IMR-90 (cell line): ENCODE measurements around the gene SLC19A2. TPM values are rescaled to one million over a fixed set of nuclear protein-coding genes. Genes with fewer than 3 reads are reported as not detected.

Source experiments
- ATAC-seq: fragments of 200-7000 bp; cut with Tn5 transposase; 2 replicates; pipeline ENCODE4 v1.9.1; 2020; ENCODE audit warnings: low read depth, mild to moderate bottlenecking, moderate library complexity
- BruUV-seq: library from RNA; stranded (reverse); fragments of 400-500 nt; replicated peaks from 2 replicates; lab custom pipeline; 2021; lab: Mats Ljungman, UMichigan
- CTCF ChIA-PET: fragments of 300-600 bp; formaldehyde crosslinking; extraction: SDS; loops from one replicate; lab custom pipeline; 2021; ENCODE audit warnings: antibody characterized with exemption; lab: Yijun Ruan, JAX
- POLR2A ChIA-PET: fragments of 300-600 bp; sonication (Branson Sonifier 250); formaldehyde crosslinking; loops from one replicate; lab custom pipeline; 2022; ENCODE audit warnings: antibody characterized with exemption; ENCODE audit not compliant: unreplicated experiment; lab: Charles Lee
- DNase-seq: peaks from one replicate; pipeline ENCODE4 v3.0.0; 2013
- H2AFZ ChIP-seq: replicated peaks from 2 replicates; pipeline ENCODE3; 2013; ENCODE audit warnings: low read length, mild to moderate bottlenecking; ENCODE audit not compliant: poor library complexity
- H2AK5ac ChIP-seq: 2 replicates; pipeline ENCODE4 v1.6.1; 2013; ENCODE audit warnings: low read depth, low read length, inconsistent platforms
- H2AK9ac ChIP-seq: replicated peaks from 2 replicates; pipeline ENCODE3; 2013; ENCODE audit warnings: mild to moderate bottlenecking, low read depth, low read length, moderate library complexity; ENCODE audit not compliant: poor library complexity
- H2BK120ac ChIP-seq: 2 replicates; pipeline ENCODE4 v1.6.1; 2013; ENCODE audit warnings: low read depth, low read length, inconsistent platforms
- H2BK15ac ChIP-seq: 3 replicates; pipeline ENCODE4 v1.6.1; 2013; ENCODE audit warnings: low read depth, low read length, inconsistent platforms
- H2BK20ac ChIP-seq: 2 replicates; pipeline ENCODE4 v1.6.1; 2013; ENCODE audit warnings: low read depth, mild to moderate bottlenecking, inconsistent platforms, low read length, moderate library complexity
- H2BK5ac ChIP-seq: 2 replicates; pipeline ENCODE4 v1.6.1; 2013; ENCODE audit warnings: mild to moderate bottlenecking, low read depth, low read length, inconsistent platforms; ENCODE audit not compliant: poor library complexity, severe bottlenecking
- H3K14ac ChIP-seq: replicated peaks from 2 replicates; pipeline ENCODE4 v1.6.1; 2013; ENCODE audit warnings: low read depth, low read length, inconsistent platforms
- H3K18ac ChIP-seq: 2 replicates; pipeline ENCODE4 v1.6.1; 2013; ENCODE audit warnings: low read depth, low read length, control low read depth
- H3K23ac ChIP-seq: 2 replicates; pipeline ENCODE4 v1.6.1; 2013; ENCODE audit warnings: low read depth, low read length, inconsistent platforms
- H3K27ac ChIP-seq: 2 replicates; pipeline ENCODE4 v1.5.1; 2013; ENCODE audit warnings: mild to moderate bottlenecking, control low read depth, low read length; ENCODE audit not compliant: insufficient read depth
- H3K27me3 ChIP-seq: 2 replicates; pipeline ENCODE4 v1.6.1; 2013; ENCODE audit warnings: low read length; ENCODE audit not compliant: control insufficient read depth, insufficient read depth
- H3K36me3 ChIP-seq: 2 replicates; pipeline ENCODE4 v1.6.1; 2013; ENCODE audit warnings: low read length, mixed read lengths; ENCODE audit not compliant: control insufficient read depth, insufficient read depth
- H3K4ac ChIP-seq: 2 replicates; pipeline ENCODE4 v1.6.1; 2013; ENCODE audit warnings: low read depth, low read length, inconsistent platforms
- H3K4me1 ChIP-seq: 2 replicates; pipeline ENCODE4 v1.6.1; 2013; ENCODE audit warnings: low read length, mixed read lengths; ENCODE audit not compliant: control insufficient read depth, insufficient read depth
- H3K4me2 ChIP-seq: 2 replicates; pipeline ENCODE4 v1.6.1; 2013; ENCODE audit warnings: low read depth, mild to moderate bottlenecking, control low read depth, low read length, moderate library complexity
- H3K4me3 ChIP-seq: 2 replicates; pipeline ENCODE4 v1.5.1; 2013; ENCODE audit warnings: low read depth, mild to moderate bottlenecking, control low read depth, low read length, moderate library complexity; ENCODE audit not compliant: insufficient read depth
- H3K56ac ChIP-seq: 2 replicates; pipeline ENCODE4 v1.6.1; 2013; ENCODE audit warnings: low read length, inconsistent platforms; ENCODE audit not compliant: insufficient read depth; ENCODE audit errors: extremely low read depth
- H3K79me1 ChIP-seq, 2 experiments: 2 replicates each; pipeline ENCODE4 v1.6.1; 2013; ENCODE audit warnings: low read length in 2 of 2, inconsistent platforms in 1 of 2, low read depth in 1 of 2
- H3K9ac ChIP-seq: 2 replicates; pipeline ENCODE4 v1.6.1; 2013; ENCODE audit warnings: low read depth, low read length, control low read depth
- H3K9me1 ChIP-seq: 2 replicates; pipeline ENCODE4 v1.6.1; 2013; ENCODE audit warnings: low read length, inconsistent platforms; ENCODE audit not compliant: insufficient read depth
- H3K9me3 ChIP-seq: 2 replicates; pipeline ENCODE4 v1.6.1; 2013; ENCODE audit warnings: low read length; ENCODE audit not compliant: control insufficient read depth, insufficient read depth
- H4K20me1 ChIP-seq: 2 replicates; pipeline ENCODE4 v1.6.1; 2013; ENCODE audit warnings: low read length, inconsistent platforms; ENCODE audit not compliant: insufficient read depth
- H4K5ac ChIP-seq: 2 replicates; pipeline ENCODE4 v1.6.1; 2013; ENCODE audit warnings: mild to moderate bottlenecking, low read depth, low read length, control low read depth
- H4K8ac ChIP-seq, 2 experiments: 2 replicates each; pipeline ENCODE4 v1.6.1; 2013; ENCODE audit warnings: low read depth in 2 of 2, low read length in 2 of 2, control low read depth in 1 of 2, inconsistent platforms in 1 of 2
- H4K91ac ChIP-seq: 2 replicates; pipeline ENCODE4 v1.6.1; 2013; ENCODE audit warnings: low read depth, low read length, inconsistent platforms; ENCODE audit not compliant: insufficient read depth
- BHLHE40 ChIP-seq: fragments of 150-350 bp; IDR thresholded peaks from 2 replicates; pipeline ENCODE4 v1.6.1; 2016; ENCODE audit warnings: mild to moderate bottlenecking, low read depth, low read length
- CEBPB ChIP-seq: IDR thresholded peaks from 2 replicates; pipeline ENCODE4 v1.6.1; 2012; ENCODE audit warnings: low read depth, low read length, improper control_type of control experiment
- CHD1 ChIP-seq: IDR thresholded peaks from 2 replicates; pipeline ENCODE4 v1.6.1; 2012; ENCODE audit warnings: low read depth, low read length, improper control_type of control experiment
- ELK1 ChIP-seq: fragments of 150-350 bp; IDR thresholded peaks from 2 replicates; pipeline ENCODE4 v1.6.1; 2016; ENCODE audit warnings: low read depth, mild to moderate bottlenecking, low read length, moderate library complexity, borderline replicate concordance
- FOS ChIP-seq: fragments of 150-350 bp; IDR thresholded peaks from 2 replicates; pipeline ENCODE4 v1.6.1; 2016; ENCODE audit warnings: low read depth, low read length
- MAFK ChIP-seq: IDR thresholded peaks from 2 replicates; pipeline ENCODE4 v1.6.1; 2012; ENCODE audit warnings: low read depth, low read length, improper control_type of control experiment
- MAZ ChIP-seq: IDR thresholded peaks from 2 replicates; pipeline ENCODE4 v1.6.1; 2012; ENCODE audit warnings: low read depth, mild to moderate bottlenecking, low read length, improper control_type of control experiment, moderate library complexity, borderline replicate concordance
- MXI1 ChIP-seq: IDR thresholded peaks from 2 replicates; pipeline ENCODE4 v1.6.1; 2012; ENCODE audit warnings: low read depth, mild to moderate bottlenecking, low read length, moderate library complexity, borderline replicate concordance
- NFE2L2 ChIP-seq: fragments of 150-350 bp; IDR thresholded peaks from 2 replicates; pipeline ENCODE4 v1.6.1; 2016; ENCODE audit warnings: low read depth, mild to moderate bottlenecking, low read length
- POLR2A ChIP-seq: IDR thresholded peaks from 2 replicates; pipeline ENCODE4 v1.6.1; 2012; ENCODE audit warnings: mild to moderate bottlenecking, low read depth, low read length
- RAD21 ChIP-seq: IDR thresholded peaks from 2 replicates; pipeline ENCODE4 v1.6.1; 2012; ENCODE audit warnings: low read length, improper control_type of control experiment
- RCOR1 ChIP-seq: IDR thresholded peaks from 2 replicates; pipeline ENCODE4 v1.6.1; 2012; ENCODE audit warnings: mild to moderate bottlenecking, low read length, improper control_type of control experiment; ENCODE audit not compliant: insufficient replicate concordance
- RFX5 ChIP-seq: IDR thresholded peaks from 2 replicates; pipeline ENCODE4 v1.8.0; 2012; ENCODE audit warnings: low read depth, mild to moderate bottlenecking, low read length, moderate library complexity
- SMC3 ChIP-seq: fragments of 150-350 bp; IDR thresholded peaks from 2 replicates; pipeline ENCODE4 v1.6.1; 2016; ENCODE audit warnings: low read depth, mild to moderate bottlenecking, antibody characterized with exemption, low read length, moderate library complexity
- WGBS, 2 experiments: methylation state at CpG; one replicate each; pipeline versions ENCODE4 v1.1.5 to v1.1.7; 2013; ENCODE audit warnings: missing lambda C conversion rate in 2 of 2; ENCODE audit not compliant: insufficient read length in 1 of 2; ENCODE audit errors: extremely low coverage in 2 of 2; 5-methylcytosine and 5-hydroxymethylcytosine counted together
- dilution Hi-C: fragments of 300-500 bp; cut with HindIII; formaldehyde crosslinking; loops from one replicate; pipeline ENCODE4 v1.14.3; 2018; ENCODE audit warnings: low sequenced_read_pairs; ENCODE audit not compliant: unreplicated experiment
- in situ Hi-C: fragments of 300-500 bp; cut with MboI; formaldehyde crosslinking; loops from 3 replicates; pipeline ENCODE4 v1.14.3; 2019; ENCODE audit warnings: low sequenced_read_pairs, inconsistent platforms, mixed read lengths
- intact Hi-C: fragments of 100-400 bp; cut with micrococcal nuclease; formaldehyde crosslinking; loops from 2 replicates; pipeline ENCODE4 v1.10.0; 2022
- polyA plus RNA-seq, 3 experiments: library from polyadenylated mRNA; depleted of rRNA; stranded (reverse); fragments of >200 nt; gene quantifications; 2 replicates each; pipeline ENCODE4 v1.2.3, GENCODE V29; 2012; ENCODE audit warnings: low replicate concordance in 1 of 3
- total RNA-seq: library from RNA; depleted of rRNA; stranded (reverse); fragments of >200 nt; gene quantifications from 2 replicates; pipeline ENCODE4 v1.2.3, GENCODE V29; 2012
- TF ChIP-seq, protein P1 (sequence below): conservative IDR thresholded peaks from 2 replicates; pipeline ENCODE4 v1.5.1; 2012; ENCODE audit warnings: mild to moderate bottlenecking, low read depth, low read length, improper control_type of control experiment
- TF ChIP-seq, protein P2 (sequence below): fragments of 150-350 bp; IDR thresholded peaks from 2 replicates; pipeline ENCODE4 v1.6.1; 2017; ENCODE audit warnings: mild to moderate bottlenecking, antibody characterized with exemption, low read length, low read depth

SLC19A2 gene
- total and polyA plus RNA-seq, 2 of the 4 experiments (the other 2 are of a cell fraction) = 3.6 to 5.2 TPM

GRCh38 chr1:169497317-169497716, 11.6 kb upstream of the SLC19A2 start:
- H3K4me3 ChIP-seq = no peak overlapping the region
- ATAC-seq = no peak
- H2AFZ ChIP-seq = no peak overlapping the region
- no peaks in the 10 kb centered on the region for H3K4me1 ChIP-seq
- H3K4me2 ChIP-seq = no peak overlapping the region
- ChIA-PET CTCF (no interaction called here), POLR2A (no interaction called here)
- no peak overlapping the region for H2BK15ac ChIP-seq
- no TSS peak for BruUV-seq
- no peaks in the 10 kb centered on the region for H3K79me1 ChIP-seq
- no peak overlapping the region for H3K23ac ChIP-seq
- H2AK5ac ChIP-seq = no peak overlapping the region
- WGBS, 2 experiments = no CpG with 5 or more reads among the region's 2 CpGs
- no peak for DNase-seq
- H3K36me3 ChIP-seq = no peaks in the 10 kb centered on the region
- no peaks in the 10 kb centered on the region for H3K9me3 ChIP-seq
- H3K14ac ChIP-seq = no peak overlapping the region
- no peaks in the 10 kb centered on the region for H4K20me1 ChIP-seq
- H2BK120ac ChIP-seq = no peak overlapping the region
- no peak for TF ChIP-seq BHLHE40
- no peak for TF ChIP-seq CEBPB
- TF ChIP-seq MAFK = no peak
- no peak for TF ChIP-seq CHD1
- TF ChIP-seq SMC3 = no peak
- TF ChIP-seq MAZ = no peak
- no peak for TF ChIP-seq RAD21
- TF ChIP-seq, protein P1, sequence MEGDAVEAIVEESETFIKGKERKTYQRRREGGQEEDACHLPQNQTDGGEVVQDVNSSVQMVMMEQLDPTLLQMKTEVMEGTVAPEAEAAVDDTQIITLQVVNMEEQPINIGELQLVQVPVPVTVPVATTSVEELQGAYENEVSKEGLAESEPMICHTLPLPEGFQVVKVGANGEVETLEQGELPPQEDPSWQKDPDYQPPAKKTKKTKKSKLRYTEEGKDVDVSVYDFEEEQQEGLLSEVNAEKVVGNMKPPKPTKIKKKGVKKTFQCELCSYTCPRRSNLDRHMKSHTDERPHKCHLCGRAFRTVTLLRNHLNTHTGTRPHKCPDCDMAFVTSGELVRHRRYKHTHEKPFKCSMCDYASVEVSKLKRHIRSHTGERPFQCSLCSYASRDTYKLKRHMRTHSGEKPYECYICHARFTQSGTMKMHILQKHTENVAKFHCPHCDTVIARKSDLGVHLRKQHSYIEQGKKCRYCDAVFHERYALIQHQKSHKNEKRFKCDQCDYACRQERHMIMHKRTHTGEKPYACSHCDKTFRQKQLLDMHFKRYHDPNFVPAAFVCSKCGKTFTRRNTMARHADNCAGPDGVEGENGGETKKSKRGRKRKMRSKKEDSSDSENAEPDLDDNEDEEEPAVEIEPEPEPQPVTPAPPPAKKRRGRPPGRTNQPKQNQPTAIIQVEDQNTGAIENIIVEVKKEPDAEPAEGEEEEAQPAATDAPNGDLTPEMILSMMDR = no peak
- TF ChIP-seq ELK1 = no peak
- TF ChIP-seq NFE2L2 = no peak
- TF ChIP-seq, protein P2, sequence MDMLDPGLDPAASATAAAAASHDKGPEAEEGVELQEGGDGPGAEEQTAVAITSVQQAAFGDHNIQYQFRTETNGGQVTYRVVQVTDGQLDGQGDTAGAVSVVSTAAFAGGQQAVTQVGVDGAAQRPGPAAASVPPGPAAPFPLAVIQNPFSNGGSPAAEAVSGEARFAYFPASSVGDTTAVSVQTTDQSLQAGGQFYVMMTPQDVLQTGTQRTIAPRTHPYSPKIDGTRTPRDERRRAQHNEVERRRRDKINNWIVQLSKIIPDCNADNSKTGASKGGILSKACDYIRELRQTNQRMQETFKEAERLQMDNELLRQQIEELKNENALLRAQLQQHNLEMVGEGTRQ = no peak
- TF ChIP-seq RCOR1 = no peak
- TF ChIP-seq FOS = no peak
- TF ChIP-seq POLR2A = no peak
- no peak for TF ChIP-seq RFX5
- no peak for TF ChIP-seq MXI1
- H4K91ac ChIP-seq = no peak overlapping the region
- intact Hi-C loops (no loop called here), dilution Hi-C loops (no loop called here), in situ Hi-C loops (no loop called here)
- H2AK9ac ChIP-seq = no peak overlapping the region
- H3K4ac ChIP-seq = no peak overlapping the region
- H3K18ac ChIP-seq = no peak overlapping the region
- no peak overlapping the region for H4K5ac ChIP-seq
- no peak overlapping the region for H2BK5ac ChIP-seq
- no peak overlapping the region for H3K56ac ChIP-seq
- H3K27ac ChIP-seq = no peak overlapping the region
- no peak overlapping the region for H4K8ac ChIP-seq
- no peak overlapping the region for H2BK20ac ChIP-seq
- no peaks in the 10 kb centered on the region for H3K9me1 ChIP-seq
- no peaks in the 10 kb centered on the region for H3K27me3 ChIP-seq
- H3K9ac ChIP-seq = no peak overlapping the region
